ENCODE data around the gene AFF4. TPM values are rescaled to one million over a fixed set of nuclear protein-coding genes. Genes with fewer than 3 reads are reported as not detected.

The AFF4 gene
- total and polyA plus RNA-seq, 9 of the 15 experiments (the other 6 are each of a cell fraction or from before 2014, with no cell fraction given) = 1.7 to 25.8 (median 17.9) TPM

- TF ChIP-seq ZFP91 (CRISPR knock-in tag; IDR thresholded peaks at IDR 0.05) (no peak), DDX20 (tag; IDR thresholded peaks at IDR 0.05; ENCODE audit: low read depth) (no peak)
These were observed 126.6 kb downstream of the AFF4 start (continued) for GRCh38 chr5:132836852-132837251.

- H3K27me3 ChIP-seq (ENCODE audit: control insufficient read depth in 2 of 2, insufficient read depth in 2 of 2, low read length in 2 of 2) = no peaks in the 10 kb centered on the region
- WGBS (ENCODE audit: insufficient coverage, low coverage, missing lambda C conversion rate) = 79% methylated on average over 3 of the region's 3 CpGs
- DNase-seq (ENCODE audit: extremely low read depth in 1 of 4, low spot score in 3 of 4) (no peak), ATAC-seq (no peak), FAIRE-seq (no peak)
- H4K20me1 ChIP-seq (replicated peaks; ENCODE audit: control insufficient read depth, insufficient read depth, low read length) = no peaks in the 10 kb centered on the region
- no peak overlapping the region for H3K4me3 ChIP-seq
- H3K79me2 ChIP-seq (ENCODE audit: control insufficient read depth, insufficient read depth, low read length) = peaks cover 14% of the 10 kb centered on the region
- CTCF ChIA-PET (ENCODE audit: low intra/inter-chr PET ratio) = no interaction called here
- in situ Hi-C loops (cut with MboI) (no loop called here), intact Hi-C loops (cut with micrococcal nuclease) (no loop called here)
- no peaks in the 10 kb centered on the region for H3K9me1 ChIP-seq (ENCODE audit: control insufficient read depth, insufficient read depth, low read length)
- no peak overlapping the region for H2AFZ ChIP-seq (ENCODE audit: low read depth, low read length)
- H3K4me1 ChIP-seq (replicated peaks in 1 of 2; ENCODE audit: control insufficient read depth in 2 of 2, insufficient read depth in 2 of 2, low read length in 2 of 2) = peaks cover 20 to 23% of the 10 kb centered on the region in 2 experiments; a peak in 4 of 5 replicates
- POLR2A ChIA-PET = interaction anchor here (1.1 to 1.7 kb wide), 2 partner anchors 15 to 39 kb away, joined by 3 to 9 read pairs; no protein-coding TSS in a partner anchor
- peaks cover under 1% of the 10 kb centered on the region; the same call in 1 of the 3 replicates for H3K36me3 ChIP-seq (ENCODE audit: control insufficient read depth, insufficient read depth, low read length)
- H3K27ac ChIP-seq (ENCODE audit: extremely low read depth, low read depth, low read length) = no peak overlapping the region
- no peaks in the 10 kb centered on the region for H3K9me3 ChIP-seq (replicated peaks; ENCODE audit: control insufficient read depth, insufficient read depth, low read depth, low read length)
- BruUV-seq (replicated peaks) = no TSS peak
- no peak overlapping the region for H3K4me2 ChIP-seq (ENCODE audit: insufficient read depth, low read length)
- H3K9ac ChIP-seq (ENCODE audit: insufficient read depth in 1 of 2, low read depth in 2 of 2, low read length in 2 of 2) = no peak overlapping the region
- no peak for TF ChIP-seq ARID4B (CRISPR knock-in tag; IDR thresholded peaks at IDR 0.05)
- TF ChIP-seq SETDB1 (IDR thresholded peaks at IDR 0.05; ENCODE audit: low read length) = no peak
- no peak for TF ChIP-seq CREB3 (tag; conservative IDR thresholded peaks at IDR 0.05; ENCODE audit: low read depth)
- no peak for TF ChIP-seq NUFIP1 (IDR thresholded peaks at IDR 0.05; ENCODE audit: partially characterized antibody)
- TF ChIP-seq HSF4 (CRISPR knock-in tag; IDR thresholded peaks at IDR 0.05; ENCODE audit: borderline replicate concordance) = no peak
- no peak for TF ChIP-seq TRIM28 (IDR thresholded peaks at IDR 0.05)
- TF ChIP-seq TCFL5 (CRISPR knock-in tag; conservative IDR thresholded peaks at IDR 0.05) = no peak
- no peak for TF ChIP-seq ATF7 (IDR thresholded peaks at IDR 0.05)
- no peak for TF ChIP-seq NCOA1 (IDR thresholded peaks at IDR 0.05; ENCODE audit: low read depth)
- TF ChIP-seq THRB (CRISPR knock-in tag; conservative IDR thresholded peaks at IDR 0.05) = no peak
- TF ChIP-seq MXI1 (IDR thresholded peaks at IDR 0.05; ENCODE audit: low read depth, low read length) = no peak
- no peak for TF ChIP-seq YBX1 (IDR thresholded peaks at IDR 0.05)
These were observed 129.4 kb downstream of the AFF4 start for GRCh38 chr5:132834057-132834456.

Data from K562 (cell line).